GM21360 (cell line): ENCODE measurements around the gene UGDH.
"Not testable (repeated sequence)": the region's sequence is repeated elsewhere in the genome, so short reads cannot be mapped to it uniquely, and the experiment has no call there.

Experiments
- ATAC-seq: cut with Tn5 transposase; IDR thresholded peaks from one replicate; pipeline ENCODE4 v1.9.1; 2021; ENCODE audit warnings: mild to moderate bottlenecking, moderate library complexity; ENCODE audit not compliant: unreplicated experiment

Gene UGDH

GRCh38 chr4:39497909-39498726, 29.1 kb downstream of the UGDH start:
- no peak for ATAC-seq

- ATAC-seq, result no peak
Measured at GRCh38 chr4:39495446-39496213, 31.6 kb downstream of the UGDH start.

GRCh38 chr4:39494354-39494753, 32.9 kb downstream of the UGDH start:
- no peak for ATAC-seq

- ATAC-seq, result no peak
Measured at GRCh38 chr4:39490322-39490721, 36.9 kb downstream of the UGDH start.

GRCh38 chr4:39486221-39486804, 40.9 kb downstream of the UGDH start:
- ATAC-seq, result no peak

- ATAC-seq, result no peak
Measured at GRCh38 chr4:39484582-39485272, 42.5 kb downstream of the UGDH start.

- ATAC-seq, result no peak
Measured at GRCh38 chr4:39480902-39481695, 46.1 kb downstream of the UGDH start.

- no peak for ATAC-seq
Measured at GRCh38 chr4:39480251-39480650, 47.0 kb downstream of the UGDH start.

GRCh38 chr4:39476187-39476895, 50.9 kb downstream of the UGDH start:
- ATAC-seq, result no peak

- ATAC-seq, result no peak
Measured at GRCh38 chr4:39472396-39472795, 54.8 kb downstream of the UGDH start.

GRCh38 chr4:39470402-39470801, 56.8 kb downstream of the UGDH start:
- ATAC-seq, result no peak

- peak; percentile 82 for ATAC-seq
Measured at GRCh38 chr4:39469429-39470077, 57.7 kb downstream of the UGDH start.

- no peak for ATAC-seq
Measured at GRCh38 chr4:39467464-39467863, 59.8 kb downstream of the UGDH start.

GRCh38 chr4:39466747-39467146, 60.5 kb downstream of the UGDH start:
- ATAC-seq, result no peak

- ATAC-seq, result no peak
Measured at GRCh38 chr4:39464886-39465501, 62.2 kb downstream of the UGDH start.

GRCh38 chr4:39458505-39459300, 68.5 kb downstream of the UGDH start, which contains the start of the genes LIAS and RPL9:
TSS of gene LIAS (plus strand) at chr4:39459056. CDS start at chr4:39459118, 62 bp downstream.
TSS of gene RPL9 (minus strand) at chr4:39458922. CDS start at chr4:39458439, 483 bp downstream.
- ATAC-seq, result peak; percentile 84

GRCh38 chr4:39458161-39458504, 69.1 kb downstream of the UGDH start:
- ATAC-seq, result not testable (repeated sequence)
